HG02588 (cell line): Measurements from ENCODE around the gene FEN1.

ENCODE experiments used
- ATAC-seq: cut with Tn5 transposase; IDR thresholded peaks from one replicate; pipeline ENCODE4 v1.9.1; 2021; ENCODE audit warnings: mild to moderate bottlenecking, moderate library complexity; ENCODE audit not compliant: unreplicated experiment

Gene FEN1

GRCh38 chr11:61815790-61816735 is 23.4 kb downstream of the FEN1 start:
- ATAC-seq, result peak; percentile 37

- ATAC-seq, result peak; percentile 42
Measured at GRCh38 chr11:61816736-61817455, 24.2 kb downstream of the FEN1 start, which contains the start of gene FADS1. FADS1 (minus strand) TSS chr11:61817003; CDS start chr11:61816929, 74 bp downstream.

- ATAC-seq, result no peak
Measured at GRCh38 chr11:61817471-61818202, 24.9 kb downstream of the FEN1 start.

- ATAC-seq, result no peak
Measured at GRCh38 chr11:61820174-61820573, 27.5 kb downstream of the FEN1 start.

- peak; percentile 7 for ATAC-seq
Measured at GRCh38 chr11:61826930-61827570, 34.3 kb downstream of the FEN1 start.

GRCh38 chr11:61827571-61828378 is 35.1 kb downstream of the FEN1 start, which contains the start of gene FADS2:
FADS2 (plus strand) TSS chr11:61828300; CDS start chr11:61828391, 91 bp downstream.
- peak; percentile 76 for ATAC-seq

- no peak for ATAC-seq
Measured at GRCh38 chr11:61828379-61828628, 35.6 kb downstream of the FEN1 start.

GRCh38 chr11:61828629-61829407 is 36.1 kb downstream of the FEN1 start:
- no peak for ATAC-seq

GRCh38 chr11:61829806-61830205 is 37.1 kb downstream of the FEN1 start:
- no peak for ATAC-seq

- no peak for ATAC-seq
Measured at GRCh38 chr11:61830237-61831105, 37.8 kb downstream of the FEN1 start.

- ATAC-seq, result no peak
Measured at GRCh38 chr11:61832207-61832606, 39.5 kb downstream of the FEN1 start.

GRCh38 chr11:61832754-61833153 is 40.0 kb downstream of the FEN1 start:
- ATAC-seq, result no peak

GRCh38 chr11:61833471-61833870 is 40.8 kb downstream of the FEN1 start:
- no peak for ATAC-seq

- ATAC-seq, result no peak
Measured at GRCh38 chr11:61833926-61834277, 41.2 kb downstream of the FEN1 start.

- peak; percentile 90 for ATAC-seq
Measured at GRCh38 chr11:61834278-61835048, 41.8 kb downstream of the FEN1 start.

- no peak for ATAC-seq
Measured at GRCh38 chr11:61836193-61836592, 43.5 kb downstream of the FEN1 start.

- no peak for ATAC-seq
Measured at GRCh38 chr11:61837411-61838005, 44.8 kb downstream of the FEN1 start.
